Upper lobe of left lung (tissue), 4 donors: ENCODE data around the gene TSACC.

Experiments used
- CTCF ChIP-seq, 6 experiments: fragments of 450-650 bp in 4 of 6; fragments of 200-600 bp in 2 of 6; sonication (generic) in 2 of 6; IDR thresholded peaks; one replicate each; pipeline ENCODE4 v1.5.1; 2016 to 2019; ENCODE audit warnings: antibody characterized with exemption in 6 of 6
- EP300 ChIP-seq, 4 donors: sonication (generic); formaldehyde crosslinking; IDR thresholded peaks; one replicate each; pipeline ENCODE4 v1.5.1; 2017; ENCODE audit warnings: antibody characterized with exemption in 4 of 4, control low read depth in 2 of 4
- POLR2A ChIP-seq, 4 donors: fragments of 450-650 bp; IDR thresholded peaks; one replicate each; pipeline ENCODE4 v1.5.1; 2016 to 2017; ENCODE audit warnings: antibody characterized with exemption in 4 of 4, mild to moderate bottlenecking in 2 of 4
- POLR2AphosphoS5 ChIP-seq, 2 donors: sonication (generic); formaldehyde crosslinking; IDR thresholded peaks; one replicate each; pipeline ENCODE4 v1.5.1; 2017; ENCODE audit warnings: antibody characterized with exemption in 2 of 2

GRCh38 chr1:156298852-156299357, 39.4 kb upstream of the TSACC start, which contains the start of gene VHLL:
- no peak for TF ChIP-seq POLR2AphosphoS5 (IDR thresholded peaks at IDR 0.05)
- TF ChIP-seq CTCF (IDR thresholded peaks at IDR 0.05), result no peak
- no peak for TF ChIP-seq POLR2A (IDR thresholded peaks at IDR 0.05)
- TF ChIP-seq EP300 (IDR thresholded peaks at IDR 0.05), result no peak
